ENCODE measurements around the gene STRN3. TPM values are rescaled to one million over a fixed set of nuclear protein-coding genes. Genes with fewer than 3 reads are reported as not detected.
"Not testable (repeated sequence)": the region's sequence is repeated elsewhere in the genome, so short reads cannot be mapped to it uniquely, and the experiment has no call there.

STRN3 gene
- total RNA-seq, 1 donor from 2014 or later = 58.1 TPM

- H3K36me3 Mint-ChIP-seq = peaks cover 20% of the 10 kb centered on the region
- no peak overlapping the region for H3K4me3 Mint-ChIP-seq
- peaks cover 2% of the 10 kb centered on the region for H3K4me1 Mint-ChIP-seq
- TF ChIP-seq CTCF (IDR thresholded peaks at IDR 0.05; ENCODE audit: unreplicated experiment) = no peak
- no peaks in the 10 kb centered on the region for H3K27me3 Mint-ChIP-seq (ENCODE audit: low read depth)
- peaks cover 4% of the 10 kb centered on the region for H3K9me3 Mint-ChIP-seq
- DNase-seq (ENCODE audit: low spot score in 2 of 2, unreplicated experiment in 2 of 2) = no peak
- no peak overlapping the region for H3K27ac Mint-ChIP-seq
These were observed 68.3 kb downstream of the STRN3 start for GRCh38 chr14:30957813-30958370.

- Mint-ChIP-seq H3K36me3 (peaks cover 33% of the 10 kb centered on the region), H3K27ac (no peak overlapping the region), H3K4me3 (no peak overlapping the region), H3K27me3 (ENCODE audit: low read depth) (no peaks in the 10 kb centered on the region), H3K4me1 (no peaks in the 10 kb centered on the region), H3K9me3 (no peaks in the 10 kb centered on the region)
- TF ChIP-seq CTCF (IDR thresholded peaks at IDR 0.05; ENCODE audit: unreplicated experiment) = no peak
- DNase-seq (ENCODE audit: low spot score in 2 of 2, unreplicated experiment in 2 of 2) = no peak
These were observed 76.5 kb downstream of the STRN3 start for GRCh38 chr14:30949651-30950050.

- no peak for DNase-seq (ENCODE audit: low spot score in 2 of 2, unreplicated experiment in 2 of 2)
- no peaks in the 10 kb centered on the region for H3K27me3 Mint-ChIP-seq (ENCODE audit: low read depth)
- TF ChIP-seq CTCF (IDR thresholded peaks at IDR 0.05; ENCODE audit: unreplicated experiment) = no peak
- H3K9me3 Mint-ChIP-seq = no peaks in the 10 kb centered on the region
- H3K27ac Mint-ChIP-seq = no peak overlapping the region
- H3K36me3 Mint-ChIP-seq = peaks cover 27% of the 10 kb centered on the region
- no peak overlapping the region for H3K4me3 Mint-ChIP-seq
- no peaks in the 10 kb centered on the region for H3K4me1 Mint-ChIP-seq
These were observed 82.5 kb downstream of the STRN3 start for GRCh38 chr14:30943694-30944093.

GRCh38 chr14:30940886-30941285 lies 85.3 kb downstream of the STRN3 start:
- H3K9me3 Mint-ChIP-seq = no peaks in the 10 kb centered on the region
- H3K4me1 Mint-ChIP-seq = no peaks in the 10 kb centered on the region
- no peaks in the 10 kb centered on the region for H3K27me3 Mint-ChIP-seq (ENCODE audit: low read depth)
- no peak overlapping the region for H3K27ac Mint-ChIP-seq
- TF ChIP-seq CTCF (IDR thresholded peaks at IDR 0.05; ENCODE audit: unreplicated experiment) = no peak
- no peak overlapping the region for H3K4me3 Mint-ChIP-seq
- H3K36me3 Mint-ChIP-seq = peaks cover 24% of the 10 kb centered on the region
- DNase-seq (ENCODE audit: low spot score in 2 of 2, unreplicated experiment in 2 of 2) = no peak

- H3K27me3 Mint-ChIP-seq (ENCODE audit: low read depth) = no peaks in the 10 kb centered on the region
- H3K36me3 Mint-ChIP-seq = peaks cover 27% of the 10 kb centered on the region
- H3K9me3 Mint-ChIP-seq = no peaks in the 10 kb centered on the region
- DNase-seq (ENCODE audit: low spot score in 2 of 2, unreplicated experiment in 2 of 2) = no peak
- no peaks in the 10 kb centered on the region for H3K4me1 Mint-ChIP-seq
- H3K4me3 Mint-ChIP-seq = no peak overlapping the region
- no peak overlapping the region for H3K27ac Mint-ChIP-seq
- no peak for TF ChIP-seq CTCF (IDR thresholded peaks at IDR 0.05; ENCODE audit: unreplicated experiment)
These were observed 87.6 kb downstream of the STRN3 start for GRCh38 chr14:30938617-30939016.

- Mint-ChIP-seq H3K4me1 (no peaks in the 10 kb centered on the region), H3K27ac (no peak overlapping the region), H3K9me3 (no peaks in the 10 kb centered on the region), H3K36me3 (peaks cover 20% of the 10 kb centered on the region), H3K4me3 (no peak overlapping the region), H3K27me3 (ENCODE audit: low read depth) (no peaks in the 10 kb centered on the region)
- DNase-seq (ENCODE audit: low spot score in 2 of 2, unreplicated experiment in 2 of 2) = no peak
- no peak for TF ChIP-seq CTCF (IDR thresholded peaks at IDR 0.05; ENCODE audit: unreplicated experiment)
These were observed 90.7 kb downstream of the STRN3 start for GRCh38 chr14:30935445-30935844.

GRCh38 chr14:30933937-30934336 lies 92.2 kb downstream of the STRN3 start:
- not testable (repeated sequence) for H3K27me3 Mint-ChIP-seq (ENCODE audit: low read depth); H3K4me3 Mint-ChIP-seq

More at GRCh38 chr14:30933937-30934336, 92.2 kb downstream of the STRN3 start:
- H3K4me1 Mint-ChIP-seq; H3K27ac Mint-ChIP-seq; H3K9me3 Mint-ChIP-seq; DNase-seq (ENCODE audit: low spot score in 2 of 2, unreplicated experiment in 2 of 2): not testable (repeated sequence)
- peaks cover 20% of the 10 kb centered on the region for H3K36me3 Mint-ChIP-seq

Measured in mesothelial cell of epicardium (in vitro differentiated cells).